GM18858 (cell line): ENCODE data around the gene KRTAP10-5.
"Not testable (repeated sequence)": the region's sequence is repeated elsewhere in the genome, so short reads cannot be mapped to it uniquely, and the experiment has no call there.

Experiments used
- ATAC-seq: cut with Tn5 transposase; IDR thresholded peaks from one replicate; pipeline ENCODE4 v1.9.1; 2021; ENCODE audit not compliant: unreplicated experiment

KRTAP10-5 gene

DNA sequence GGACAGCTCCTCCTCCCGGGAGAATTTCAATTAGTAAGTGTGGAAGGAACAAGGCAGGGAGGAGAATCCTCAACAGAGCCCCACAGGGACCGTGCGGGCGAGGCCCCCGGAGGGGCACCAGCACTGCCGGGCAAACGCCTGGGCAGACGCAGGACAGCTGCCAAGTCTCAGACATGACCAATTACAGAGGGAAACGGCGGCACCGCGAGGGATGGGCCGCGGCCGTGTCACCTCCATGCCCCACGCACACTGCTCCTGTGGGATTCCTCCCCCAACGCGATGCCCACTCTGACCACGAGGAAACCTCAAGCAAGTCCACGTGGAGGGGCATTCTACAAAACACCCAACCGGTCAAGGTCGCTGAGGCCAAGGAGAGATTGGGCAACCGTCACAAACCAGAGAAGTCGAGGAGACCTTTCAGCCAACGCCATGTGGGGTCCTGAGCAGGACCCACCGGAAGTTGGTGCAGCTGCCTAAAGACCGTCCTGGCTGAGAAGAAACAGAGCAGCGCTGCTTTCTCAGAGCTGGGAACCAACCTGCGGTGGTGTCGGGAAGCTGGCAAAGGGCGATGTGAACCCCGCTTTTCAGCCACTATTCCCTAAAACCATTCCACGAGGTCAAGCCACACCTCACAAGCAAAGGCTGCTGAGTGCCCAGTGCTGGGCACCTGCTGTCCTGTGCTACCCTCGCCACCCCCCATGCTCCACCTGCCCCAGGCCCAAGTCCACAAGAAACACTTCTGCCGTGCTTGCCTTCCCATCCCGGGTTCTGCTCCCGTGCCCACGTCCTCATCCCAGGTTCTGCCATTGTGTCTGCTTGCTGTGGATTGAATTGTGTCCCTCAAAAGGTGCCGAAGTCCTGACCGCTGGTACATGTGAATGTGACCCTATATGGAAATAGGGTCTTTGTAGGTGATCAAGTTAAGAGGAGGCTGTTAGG, 8.3 kb downstream of the KRTAP10-5 start:
- ATAC-seq: no peak

- ATAC-seq: no peak
Measured at GRCh38 chr21:44571296-44571695, 9.1 kb downstream of the KRTAP10-5 start.

GRCh38 chr21:44569861-44570517, 10.4 kb downstream of the KRTAP10-5 start:
- no peak for ATAC-seq

- no peak for ATAC-seq
Measured at GRCh38 chr21:44568667-44569556, 11.5 kb downstream of the KRTAP10-5 start.

DNA sequence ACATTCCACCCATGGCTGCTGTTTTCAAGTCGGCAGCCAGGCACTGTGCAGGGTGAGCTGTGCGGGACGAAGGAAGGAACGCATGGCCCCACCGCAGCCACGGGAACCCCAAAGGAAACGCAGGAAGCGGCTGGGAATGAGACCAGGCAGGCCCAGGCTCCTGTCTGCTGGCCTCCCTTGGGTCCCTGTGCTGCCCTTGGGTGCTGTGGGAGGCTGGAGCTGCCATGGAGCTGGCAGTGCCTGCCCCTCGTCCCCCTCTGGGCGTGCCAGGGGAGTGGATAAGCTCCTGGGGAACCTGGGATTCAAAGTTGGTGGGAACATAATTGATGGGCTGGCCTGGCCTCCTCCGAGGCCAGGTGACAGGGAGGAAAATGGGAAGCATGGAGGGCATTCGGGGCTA, 12.1 kb downstream of the KRTAP10-5 start:
- no peak for ATAC-seq

- ATAC-seq: no peak
Measured at GRCh38 chr21:44567481-44568171, 12.8 kb downstream of the KRTAP10-5 start.

DNA sequence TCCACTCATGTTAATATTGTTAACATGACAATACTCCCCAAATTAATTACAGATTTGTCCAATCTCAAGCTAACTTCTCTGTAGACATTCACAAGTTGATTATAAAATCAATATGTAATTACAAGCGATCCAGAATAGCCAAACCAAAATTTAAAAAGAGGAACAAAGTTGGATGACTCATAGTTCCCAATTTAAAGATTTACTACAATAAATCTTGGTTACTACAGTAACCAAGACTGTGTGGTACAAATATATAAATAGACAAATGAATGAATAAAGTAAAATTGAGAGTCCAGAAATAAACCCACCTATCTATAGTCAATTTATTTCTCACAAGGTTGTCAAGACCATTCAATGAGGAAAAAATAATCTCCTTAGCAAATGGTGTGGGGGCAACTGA, 14.0 kb downstream of the KRTAP10-5 start:
- no peak for ATAC-seq

DNA sequence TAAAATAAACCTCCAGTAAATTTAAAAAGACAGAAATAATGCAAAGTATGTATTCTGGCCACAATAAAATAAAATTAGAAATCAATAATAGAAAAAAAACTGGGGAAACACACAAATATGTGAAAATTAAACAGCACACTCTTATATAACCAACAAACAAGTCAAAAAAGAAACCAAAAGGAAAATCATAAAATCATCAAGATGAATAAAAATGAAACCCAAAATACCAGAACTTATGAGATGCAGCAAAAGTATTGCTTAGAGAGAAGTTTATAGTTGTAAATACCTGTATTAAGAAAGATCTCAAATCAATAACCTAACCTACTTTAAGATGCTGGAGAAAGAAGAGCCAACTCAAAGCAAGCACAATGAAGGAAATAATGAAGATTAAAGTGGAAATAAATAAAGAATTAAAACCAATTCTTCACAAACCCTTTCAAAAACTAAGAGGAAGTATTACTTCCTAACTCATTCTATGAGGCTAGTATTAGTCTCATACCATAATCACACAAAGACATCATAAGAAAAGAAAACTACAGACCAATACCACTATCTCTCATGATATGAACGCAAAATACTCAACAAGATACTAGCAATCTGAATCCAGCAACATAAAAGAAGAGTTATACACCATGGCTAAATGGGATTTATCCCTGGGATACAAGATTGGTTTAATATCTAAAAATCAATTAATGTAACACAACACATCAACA, 15.4 kb downstream of the KRTAP10-5 start:
- no peak for ATAC-seq

- no peak for ATAC-seq
Measured at GRCh38 chr21:44564099-44564498, 16.3 kb downstream of the KRTAP10-5 start.

GRCh38 chr21:44558695-44559094, 21.7 kb downstream of the KRTAP10-5 start, which contains the start of gene KRTAP10-3:
TSS of gene KRTAP10-3 (minus strand) at chr21:44558795. CDS start at chr21:44558715, 80 bp downstream.
- ATAC-seq: no peak

DNA sequence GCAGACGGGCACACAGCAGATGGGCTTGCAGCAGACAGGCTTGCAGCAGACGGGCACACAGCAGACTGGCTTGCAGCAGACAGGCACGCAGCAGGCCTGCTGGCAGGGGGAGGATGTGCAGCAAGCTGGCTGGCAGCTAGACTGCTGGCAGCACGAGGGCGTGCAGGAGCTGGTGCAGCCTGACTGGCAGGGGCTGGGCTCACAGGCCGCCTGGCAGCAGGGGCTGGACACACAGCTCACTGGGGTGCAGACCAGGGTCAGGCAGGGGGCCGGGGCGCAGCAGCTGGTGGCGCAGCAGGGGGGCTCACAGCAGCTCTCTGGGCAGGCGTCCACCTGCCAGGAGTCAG, 22.1 kb downstream of the KRTAP10-5 start:
- not testable (repeated sequence) for ATAC-seq

- no peak for ATAC-seq
Measured at GRCh38 chr21:44557491-44558328, 22.7 kb downstream of the KRTAP10-5 start.

DNA sequence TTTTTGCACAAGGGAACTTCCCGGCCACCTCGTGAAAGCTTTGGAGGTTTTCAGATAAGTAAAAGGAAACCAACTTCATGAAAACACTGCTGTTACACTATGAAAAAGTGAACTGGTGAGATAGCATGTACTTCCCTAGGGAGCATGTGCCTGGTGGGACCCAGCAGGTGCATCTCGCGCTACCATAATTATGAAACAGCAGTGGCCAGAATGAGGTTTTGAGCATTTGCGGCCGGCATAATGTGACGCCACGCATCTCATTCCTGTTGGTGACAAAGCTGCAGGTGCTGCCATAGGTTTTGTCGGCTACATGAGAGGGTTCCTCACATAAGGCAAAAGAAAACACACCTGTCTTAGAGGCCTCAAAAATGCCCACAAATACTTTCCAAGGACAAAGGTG, 23.5 kb downstream of the KRTAP10-5 start:
- no peak for ATAC-seq

DNA sequence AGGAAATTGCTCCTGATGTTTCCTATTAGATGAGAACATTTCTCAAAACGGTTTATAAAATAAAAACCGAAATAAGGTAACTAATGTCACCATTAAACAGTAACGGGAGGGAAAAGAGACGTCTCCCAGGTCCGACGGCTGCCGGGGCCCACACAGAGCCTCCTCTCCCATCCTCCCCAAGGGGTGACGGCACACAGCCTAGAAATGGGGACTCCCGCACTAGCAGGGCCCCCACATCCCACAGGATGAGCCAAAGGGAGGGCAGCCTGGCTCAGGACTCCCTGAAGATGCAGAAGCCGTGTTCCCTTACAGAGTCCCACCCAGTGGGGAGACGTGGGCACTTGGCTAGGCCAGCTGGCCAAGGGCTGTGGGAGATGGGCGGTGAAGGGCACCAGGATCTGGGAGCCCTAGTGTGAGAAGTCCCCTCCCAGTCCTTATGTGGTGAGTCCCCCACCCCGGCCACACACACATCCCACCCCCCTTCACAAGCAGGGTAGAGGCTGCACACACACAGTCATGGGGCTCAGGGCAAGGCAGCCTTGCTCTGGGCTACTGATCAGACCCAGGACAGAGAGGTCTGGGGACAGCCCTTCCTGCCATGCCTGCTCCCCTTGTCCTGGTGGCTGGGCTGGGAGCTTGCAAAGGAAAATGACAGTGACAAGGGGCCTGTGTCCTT, 25.1 kb downstream of the KRTAP10-5 start:
- ATAC-seq: no peak

DNA sequence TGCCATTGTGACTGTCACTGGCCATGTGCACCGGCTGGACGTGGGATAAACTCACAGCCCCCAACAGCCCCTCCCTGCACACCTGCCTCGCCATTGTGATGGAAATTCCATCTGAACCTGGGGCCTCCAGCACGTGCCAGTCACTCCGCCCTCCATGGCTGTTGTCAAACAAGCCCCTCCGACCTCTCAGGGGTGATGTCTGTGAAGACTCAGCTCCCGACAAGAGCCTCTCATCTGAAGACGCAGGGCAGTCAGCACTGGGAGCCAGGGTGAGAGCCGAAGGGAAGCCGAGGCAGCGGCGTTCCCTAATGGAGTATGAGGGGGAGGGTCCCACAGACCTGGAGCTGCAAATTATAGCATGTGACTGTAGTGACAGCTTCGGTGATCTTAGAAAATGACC, 27.7 kb downstream of the KRTAP10-5 start:
- no peak for ATAC-seq

- no peak for ATAC-seq
Measured at GRCh38 chr21:44552136-44552535, 28.3 kb downstream of the KRTAP10-5 start.

DNA sequence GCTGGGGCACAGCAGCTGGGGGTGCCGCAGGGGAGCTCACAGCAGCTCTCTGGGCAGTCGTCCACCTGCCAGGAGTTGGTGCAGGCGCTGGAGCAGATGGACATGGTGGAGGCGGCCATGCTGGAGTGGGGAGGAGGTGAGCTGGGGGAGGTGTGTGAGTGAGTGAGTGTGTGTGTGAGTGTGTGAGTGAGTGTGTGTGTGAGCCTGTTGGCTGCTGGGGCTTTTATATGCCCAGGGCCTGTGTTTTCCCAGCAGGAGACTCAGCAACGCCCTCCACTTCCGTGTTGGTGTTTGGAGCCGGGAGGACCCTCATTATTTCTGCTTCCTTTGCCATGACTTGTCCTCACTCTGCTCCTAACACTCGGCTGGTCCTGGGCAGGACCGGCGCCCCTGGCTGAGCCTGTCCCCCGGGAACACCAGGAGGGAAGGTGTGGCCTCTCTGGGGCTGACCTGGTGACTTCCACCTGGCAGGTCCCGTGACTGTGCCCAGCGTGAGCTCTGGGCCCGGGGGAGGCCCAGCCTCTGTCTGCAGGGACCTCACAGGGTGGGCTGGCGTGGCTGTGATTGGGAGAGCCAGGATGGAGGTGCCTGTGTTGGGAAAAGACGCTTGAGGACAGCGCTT, 29.0 kb downstream of the KRTAP10-5 start, which contains the start of gene KRTAP10-2:
TSS of gene KRTAP10-2 (minus strand) at position 166 of the 622 bp plus-strand sequence. CDS start at position 119, 47 bp downstream.
- no peak for ATAC-seq

GRCh38 chr21:44550807-44551206, 29.6 kb downstream of the KRTAP10-5 start:
- no peak for ATAC-seq
